IMR-90 (cell line): Measurements from ENCODE around the gene DNASE2B. TPM values are rescaled to one million over a fixed set of nuclear protein-coding genes. Genes with fewer than 3 reads are reported as not detected.

ENCODE experiments used
- ATAC-seq: fragments of 200-7000 bp; cut with Tn5 transposase; 2 replicates; pipeline ENCODE4 v1.9.1; 2020; ENCODE audit warnings: low read depth, mild to moderate bottlenecking, moderate library complexity
- BruUV-seq: library from RNA; stranded (reverse); fragments of 400-500 nt; replicated peaks from 2 replicates; lab custom pipeline; 2021; lab: Mats Ljungman, UMichigan
- CTCF ChIA-PET: fragments of 300-600 bp; formaldehyde crosslinking; extraction: SDS; loops from one replicate; lab custom pipeline; 2021; ENCODE audit warnings: antibody characterized with exemption; lab: Yijun Ruan, JAX
- POLR2A ChIA-PET: fragments of 300-600 bp; sonication (Branson Sonifier 250); formaldehyde crosslinking; loops from one replicate; lab custom pipeline; 2022; ENCODE audit warnings: antibody characterized with exemption; ENCODE audit not compliant: unreplicated experiment; lab: Charles Lee
- DNase-seq: peaks from one replicate; pipeline ENCODE4 v3.0.0; 2013
- H2AFZ ChIP-seq: replicated peaks from 2 replicates; pipeline ENCODE3; 2013; ENCODE audit warnings: low read length, mild to moderate bottlenecking; ENCODE audit not compliant: poor library complexity
- H2AK5ac ChIP-seq: 2 replicates; pipeline ENCODE4 v1.6.1; 2013; ENCODE audit warnings: low read depth, low read length, inconsistent platforms
- H2AK9ac ChIP-seq: replicated peaks from 2 replicates; pipeline ENCODE3; 2013; ENCODE audit warnings: mild to moderate bottlenecking, low read depth, low read length, moderate library complexity; ENCODE audit not compliant: poor library complexity
- H2BK120ac ChIP-seq: 2 replicates; pipeline ENCODE4 v1.6.1; 2013; ENCODE audit warnings: low read depth, low read length, inconsistent platforms
- H2BK15ac ChIP-seq: 3 replicates; pipeline ENCODE4 v1.6.1; 2013; ENCODE audit warnings: low read depth, low read length, inconsistent platforms
- H2BK20ac ChIP-seq: 2 replicates; pipeline ENCODE4 v1.6.1; 2013; ENCODE audit warnings: low read depth, mild to moderate bottlenecking, inconsistent platforms, low read length, moderate library complexity
- H2BK5ac ChIP-seq: 2 replicates; pipeline ENCODE4 v1.6.1; 2013; ENCODE audit warnings: mild to moderate bottlenecking, low read depth, low read length, inconsistent platforms; ENCODE audit not compliant: poor library complexity, severe bottlenecking
- H3K14ac ChIP-seq: replicated peaks from 2 replicates; pipeline ENCODE4 v1.6.1; 2013; ENCODE audit warnings: low read depth, low read length, inconsistent platforms
- H3K18ac ChIP-seq: 2 replicates; pipeline ENCODE4 v1.6.1; 2013; ENCODE audit warnings: low read depth, low read length, control low read depth
- H3K23ac ChIP-seq: 2 replicates; pipeline ENCODE4 v1.6.1; 2013; ENCODE audit warnings: low read depth, low read length, inconsistent platforms
- H3K27ac ChIP-seq: 2 replicates; pipeline ENCODE4 v1.5.1; 2013; ENCODE audit warnings: mild to moderate bottlenecking, control low read depth, low read length; ENCODE audit not compliant: insufficient read depth
- H3K27me3 ChIP-seq: 2 replicates; pipeline ENCODE4 v1.6.1; 2013; ENCODE audit warnings: low read length; ENCODE audit not compliant: control insufficient read depth, insufficient read depth
- H3K36me3 ChIP-seq: 2 replicates; pipeline ENCODE4 v1.6.1; 2013; ENCODE audit warnings: low read length, mixed read lengths; ENCODE audit not compliant: control insufficient read depth, insufficient read depth
- H3K4ac ChIP-seq: 2 replicates; pipeline ENCODE4 v1.6.1; 2013; ENCODE audit warnings: low read depth, low read length, inconsistent platforms
- H3K4me1 ChIP-seq: 2 replicates; pipeline ENCODE4 v1.6.1; 2013; ENCODE audit warnings: low read length, mixed read lengths; ENCODE audit not compliant: control insufficient read depth, insufficient read depth
- H3K4me2 ChIP-seq: 2 replicates; pipeline ENCODE4 v1.6.1; 2013; ENCODE audit warnings: low read depth, mild to moderate bottlenecking, control low read depth, low read length, moderate library complexity
- H3K4me3 ChIP-seq: 2 replicates; pipeline ENCODE4 v1.5.1; 2013; ENCODE audit warnings: low read depth, mild to moderate bottlenecking, control low read depth, low read length, moderate library complexity; ENCODE audit not compliant: insufficient read depth
- H3K56ac ChIP-seq: 2 replicates; pipeline ENCODE4 v1.6.1; 2013; ENCODE audit warnings: low read length, inconsistent platforms; ENCODE audit not compliant: insufficient read depth; ENCODE audit errors: extremely low read depth
- H3K79me1 ChIP-seq, 2 experiments: 2 replicates each; pipeline ENCODE4 v1.6.1; 2013; ENCODE audit warnings: low read length in 2 of 2, inconsistent platforms in 1 of 2, low read depth in 1 of 2
- H3K9ac ChIP-seq: 2 replicates; pipeline ENCODE4 v1.6.1; 2013; ENCODE audit warnings: low read depth, low read length, control low read depth
- H3K9me1 ChIP-seq: 2 replicates; pipeline ENCODE4 v1.6.1; 2013; ENCODE audit warnings: low read length, inconsistent platforms; ENCODE audit not compliant: insufficient read depth
- H3K9me3 ChIP-seq: 2 replicates; pipeline ENCODE4 v1.6.1; 2013; ENCODE audit warnings: low read length; ENCODE audit not compliant: control insufficient read depth, insufficient read depth
- H4K20me1 ChIP-seq: 2 replicates; pipeline ENCODE4 v1.6.1; 2013; ENCODE audit warnings: low read length, inconsistent platforms; ENCODE audit not compliant: insufficient read depth
- H4K5ac ChIP-seq: 2 replicates; pipeline ENCODE4 v1.6.1; 2013; ENCODE audit warnings: mild to moderate bottlenecking, low read depth, low read length, control low read depth
- H4K8ac ChIP-seq, 2 experiments: 2 replicates each; pipeline ENCODE4 v1.6.1; 2013; ENCODE audit warnings: low read depth in 2 of 2, low read length in 2 of 2, control low read depth in 1 of 2, inconsistent platforms in 1 of 2
- H4K91ac ChIP-seq: 2 replicates; pipeline ENCODE4 v1.6.1; 2013; ENCODE audit warnings: low read depth, low read length, inconsistent platforms; ENCODE audit not compliant: insufficient read depth
- BHLHE40 ChIP-seq: fragments of 150-350 bp; IDR thresholded peaks from 2 replicates; pipeline ENCODE4 v1.6.1; 2016; ENCODE audit warnings: mild to moderate bottlenecking, low read depth, low read length
- CEBPB ChIP-seq: IDR thresholded peaks from 2 replicates; pipeline ENCODE4 v1.6.1; 2012; ENCODE audit warnings: low read depth, low read length, improper control_type of control experiment
- CHD1 ChIP-seq: IDR thresholded peaks from 2 replicates; pipeline ENCODE4 v1.6.1; 2012; ENCODE audit warnings: low read depth, low read length, improper control_type of control experiment
- CTCF ChIP-seq: conservative IDR thresholded peaks from 2 replicates; pipeline ENCODE4 v1.5.1; 2012; ENCODE audit warnings: mild to moderate bottlenecking, low read depth, low read length, improper control_type of control experiment
- ELK1 ChIP-seq: fragments of 150-350 bp; IDR thresholded peaks from 2 replicates; pipeline ENCODE4 v1.6.1; 2016; ENCODE audit warnings: low read depth, mild to moderate bottlenecking, low read length, moderate library complexity, borderline replicate concordance
- FOS ChIP-seq: fragments of 150-350 bp; IDR thresholded peaks from 2 replicates; pipeline ENCODE4 v1.6.1; 2016; ENCODE audit warnings: low read depth, low read length
- MAFK ChIP-seq: IDR thresholded peaks from 2 replicates; pipeline ENCODE4 v1.6.1; 2012; ENCODE audit warnings: low read depth, low read length, improper control_type of control experiment
- MAZ ChIP-seq: IDR thresholded peaks from 2 replicates; pipeline ENCODE4 v1.6.1; 2012; ENCODE audit warnings: low read depth, mild to moderate bottlenecking, low read length, improper control_type of control experiment, moderate library complexity, borderline replicate concordance
- MXI1 ChIP-seq: IDR thresholded peaks from 2 replicates; pipeline ENCODE4 v1.6.1; 2012; ENCODE audit warnings: low read depth, mild to moderate bottlenecking, low read length, moderate library complexity, borderline replicate concordance
- NFE2L2 ChIP-seq: fragments of 150-350 bp; IDR thresholded peaks from 2 replicates; pipeline ENCODE4 v1.6.1; 2016; ENCODE audit warnings: low read depth, mild to moderate bottlenecking, low read length
- POLR2A ChIP-seq: IDR thresholded peaks from 2 replicates; pipeline ENCODE4 v1.6.1; 2012; ENCODE audit warnings: mild to moderate bottlenecking, low read depth, low read length
- RAD21 ChIP-seq: IDR thresholded peaks from 2 replicates; pipeline ENCODE4 v1.6.1; 2012; ENCODE audit warnings: low read length, improper control_type of control experiment
- RCOR1 ChIP-seq: IDR thresholded peaks from 2 replicates; pipeline ENCODE4 v1.6.1; 2012; ENCODE audit warnings: mild to moderate bottlenecking, low read length, improper control_type of control experiment; ENCODE audit not compliant: insufficient replicate concordance
- RFX5 ChIP-seq: IDR thresholded peaks from 2 replicates; pipeline ENCODE4 v1.8.0; 2012; ENCODE audit warnings: low read depth, mild to moderate bottlenecking, low read length, moderate library complexity
- SMC3 ChIP-seq: fragments of 150-350 bp; IDR thresholded peaks from 2 replicates; pipeline ENCODE4 v1.6.1; 2016; ENCODE audit warnings: low read depth, mild to moderate bottlenecking, antibody characterized with exemption, low read length, moderate library complexity
- USF2 ChIP-seq: fragments of 150-350 bp; IDR thresholded peaks from 2 replicates; pipeline ENCODE4 v1.6.1; 2017; ENCODE audit warnings: mild to moderate bottlenecking, antibody characterized with exemption, low read length, low read depth
- WGBS, 2 experiments: methylation state at CpG; one replicate each; pipeline versions ENCODE4 v1.1.5 to v1.1.7; 2013; ENCODE audit warnings: missing lambda C conversion rate in 2 of 2; ENCODE audit not compliant: insufficient read length in 1 of 2; ENCODE audit errors: extremely low coverage in 2 of 2; 5-methylcytosine and 5-hydroxymethylcytosine counted together
- dilution Hi-C: fragments of 300-500 bp; cut with HindIII; formaldehyde crosslinking; loops from one replicate; pipeline ENCODE4 v1.14.3; 2018; ENCODE audit warnings: low sequenced_read_pairs; ENCODE audit not compliant: unreplicated experiment
- in situ Hi-C: fragments of 300-500 bp; cut with MboI; formaldehyde crosslinking; loops from 3 replicates; pipeline ENCODE4 v1.14.3; 2019; ENCODE audit warnings: low sequenced_read_pairs, inconsistent platforms, mixed read lengths
- intact Hi-C: fragments of 100-400 bp; cut with micrococcal nuclease; formaldehyde crosslinking; loops from 2 replicates; pipeline ENCODE4 v1.10.0; 2022
- polyA plus RNA-seq, 3 experiments: library from polyadenylated mRNA; depleted of rRNA; stranded (reverse); fragments of >200 nt; gene quantifications; 2 replicates each; pipeline ENCODE4 v1.2.3, GENCODE V29; 2012; ENCODE audit warnings: low replicate concordance in 1 of 3
- total RNA-seq: library from RNA; depleted of rRNA; stranded (reverse); fragments of >200 nt; gene quantifications from 2 replicates; pipeline ENCODE4 v1.2.3, GENCODE V29; 2012

Gene DNASE2B
- total and polyA plus RNA-seq, 2 of the 4 experiments (the other 2 are of a cell fraction) = not detected

- Histone ChIP-seq H3K56ac (no peak overlapping the region), H3K9me3 (no peaks in the 10 kb centered on the region), H3K9me1 (no peaks in the 10 kb centered on the region), H3K14ac (no peak overlapping the region), H4K8ac (no peak overlapping the region), H4K20me1 (no peaks in the 10 kb centered on the region), H4K5ac (no peak overlapping the region), H3K9ac (no peak overlapping the region), H3K4me2 (no peak overlapping the region), H3K79me1 (no peaks in the 10 kb centered on the region), H3K18ac (no peak overlapping the region), H2AFZ (no peak overlapping the region), H2BK120ac (no peak overlapping the region), H3K4ac (no peak overlapping the region), H3K4me1 (no peaks in the 10 kb centered on the region), H4K91ac (no peak overlapping the region), H3K27ac (no peak overlapping the region), H3K4me3 (no peak overlapping the region), H2BK20ac (no peak overlapping the region), H3K27me3 (peaks cover 20% of the 10 kb centered on the region), H2AK5ac (no peak overlapping the region), H3K23ac (no peak overlapping the region), H2AK9ac (no peak overlapping the region), H2BK5ac (no peak overlapping the region), H2BK15ac (no peak overlapping the region), H3K36me3 (no peaks in the 10 kb centered on the region)
- no CpG with 5 or more reads among the region's 3 CpGs for WGBS, 2 experiments
- no peak for ATAC-seq
- BruUV-seq = no TSS peak
- intact Hi-C loops (no loop called here), dilution Hi-C loops (no loop called here), in situ Hi-C loops (no loop called here)
- TF ChIP-seq RCOR1 = no peak
- no peak for TF ChIP-seq ELK1
- no peak for TF ChIP-seq CTCF
- no peak for TF ChIP-seq NFE2L2
- TF ChIP-seq MAZ = no peak
- no peak for TF ChIP-seq RFX5
- TF ChIP-seq BHLHE40 = no peak
- no peak for TF ChIP-seq MAFK
- no peak for TF ChIP-seq MXI1
- TF ChIP-seq SMC3 = no peak
- no peak for TF ChIP-seq CHD1
- TF ChIP-seq CEBPB = no peak
- no peak for TF ChIP-seq RAD21
- TF ChIP-seq FOS = no peak
- TF ChIP-seq POLR2A = no peak
- no peak for TF ChIP-seq USF2
- no peak for DNase-seq
- ChIA-PET POLR2A (interaction anchor here (0.6 kb wide), 1 partner anchor 161 kb away, joined by 3 read pairs; no protein-coding TSS in a partner anchor), CTCF (interaction anchor here (0.6 kb wide), 1 partner anchor 128 kb away, joined by 3 read pairs; no protein-coding TSS in a partner anchor)
Observed at GRCh38 chr1:84452436-84452835, 54.2 kb downstream of the DNASE2B start.
